Rectal smooth muscle tissue (tissue), 1 donor: ENCODE results near the gene MIOX.

ENCODE experiments used
- H3K27ac ChIP-seq: one replicate; pipeline ENCODE4 v1.7.0; 2013; ENCODE audit warnings: low read depth, low read length, inconsistent platforms
- H3K27me3 ChIP-seq: one replicate; pipeline ENCODE4 v1.7.0; 2013; ENCODE audit warnings: low read length; ENCODE audit not compliant: control insufficient read depth, insufficient read depth
- H3K36me3 ChIP-seq: one replicate; pipeline ENCODE4 v1.7.0; 2013; ENCODE audit warnings: low read length; ENCODE audit not compliant: control insufficient read depth, insufficient read depth
- H3K4me1 ChIP-seq: one replicate; pipeline ENCODE4 v1.7.0; 2013; ENCODE audit warnings: low read length; ENCODE audit not compliant: control insufficient read depth, insufficient read depth
- H3K4me3 ChIP-seq: one replicate; pipeline ENCODE4 v1.7.0; 2013; ENCODE audit warnings: low read length
- H3K9ac ChIP-seq: one replicate; pipeline ENCODE4 v1.7.0; 2013; ENCODE audit warnings: low read length

Gene MIOX

DNA sequence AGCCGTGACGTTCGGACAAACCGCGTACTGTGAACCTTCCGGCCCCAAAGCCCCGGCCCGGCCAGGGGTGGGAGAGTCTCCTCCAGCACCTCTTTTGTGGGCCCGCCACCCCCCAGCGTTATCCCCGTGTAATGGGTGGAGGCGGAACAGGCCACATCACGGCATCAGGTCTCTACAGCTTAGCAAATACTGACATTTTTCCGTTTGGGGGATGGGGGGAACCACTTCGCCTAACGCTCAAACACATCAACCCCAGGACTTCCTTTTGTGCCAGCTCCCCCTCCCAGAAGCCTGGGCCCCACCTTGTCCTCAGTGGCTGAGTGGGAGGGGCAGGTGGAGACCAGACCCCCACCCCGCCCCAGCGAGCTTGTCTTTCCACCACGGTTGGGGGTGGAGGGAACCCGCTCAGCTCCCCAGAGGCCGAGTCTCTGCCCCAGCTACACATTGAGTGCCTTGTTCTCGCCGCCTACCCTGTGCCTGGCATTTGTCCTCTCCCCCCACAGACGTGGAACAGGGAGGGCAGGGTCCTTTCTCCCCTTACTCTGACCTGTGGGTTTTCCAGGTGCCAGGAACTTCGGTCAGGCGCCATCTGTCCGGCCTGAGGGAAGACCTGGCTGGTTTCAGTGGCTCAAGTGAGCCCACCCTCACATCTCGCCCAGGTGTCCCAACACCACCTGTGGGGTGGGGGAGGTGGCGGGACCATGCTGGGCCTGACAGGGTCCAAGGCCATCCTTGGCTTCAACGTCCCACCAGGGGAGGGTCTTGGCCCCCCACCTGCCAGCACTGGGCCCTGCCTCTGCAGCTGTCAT, 41.4 kb upstream of the MIOX start:
- H3K4me3 ChIP-seq, result no peak overlapping the region
- H3K4me1 ChIP-seq, result peaks cover 2% of the 10 kb centered on the region
- no peaks in the 10 kb centered on the region for H3K27me3 ChIP-seq
- peaks cover 29% of the 10 kb centered on the region for H3K36me3 ChIP-seq
- H3K9ac ChIP-seq, result no peak overlapping the region
- H3K27ac ChIP-seq, result no peak overlapping the region

DNA sequence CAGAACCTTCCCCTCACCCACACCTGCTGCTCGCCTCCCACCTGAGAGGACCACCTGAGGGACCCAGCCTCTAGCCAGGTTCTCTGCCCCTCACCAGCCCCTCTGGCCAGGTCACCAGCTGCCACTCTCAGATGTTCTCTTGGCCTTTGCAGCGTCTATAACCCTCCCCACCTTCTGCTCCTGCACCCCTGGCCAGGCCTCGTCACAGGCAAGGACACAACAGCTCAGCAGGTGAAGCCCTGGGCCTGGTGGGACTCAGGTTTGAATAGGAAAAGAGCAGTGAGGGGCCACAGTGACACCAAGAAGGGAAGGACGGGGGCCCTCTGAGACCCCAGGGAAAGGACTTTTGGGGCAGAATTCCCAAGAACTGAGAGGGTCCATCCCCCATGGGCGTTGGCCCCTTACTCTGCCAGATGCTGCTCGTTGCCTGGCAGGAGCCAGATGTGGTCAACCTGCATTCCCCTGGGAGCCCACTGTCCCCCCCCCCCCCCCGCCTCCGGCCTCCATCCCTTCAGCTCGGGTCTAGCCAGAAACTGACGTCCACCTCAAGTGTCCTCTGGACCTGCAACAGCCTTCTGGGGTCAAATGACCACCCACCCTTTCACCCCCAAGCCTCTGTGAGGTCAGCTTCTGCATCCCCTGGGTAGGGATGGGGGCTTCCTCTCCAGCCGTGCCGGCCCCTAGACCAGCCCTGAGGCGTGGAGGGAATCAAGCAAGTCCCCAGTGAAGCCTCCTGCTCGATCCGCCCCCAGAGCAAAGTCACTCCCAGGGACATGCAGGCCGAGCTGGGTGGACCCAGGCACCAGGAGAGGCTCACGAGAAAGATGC, 40.6 kb upstream of the MIOX start:
- Histone ChIP-seq H3K4me3 (no peak overlapping the region), H3K4me1 (peaks cover 2% of the 10 kb centered on the region), H3K27ac (no peak overlapping the region), H3K27me3 (no peaks in the 10 kb centered on the region), H3K9ac (no peak overlapping the region), H3K36me3 (peaks cover 24% of the 10 kb centered on the region)

GRCh38 chr22:50446708-50447575, 39.7 kb upstream of the MIOX start:
- H3K4me1 ChIP-seq, result peaks cover 2% of the 10 kb centered on the region
- no peak overlapping the region for H3K9ac ChIP-seq
- no peak overlapping the region for H3K27ac ChIP-seq
- H3K36me3 ChIP-seq, result peaks cover 24% of the 10 kb centered on the region
- H3K27me3 ChIP-seq, result no peaks in the 10 kb centered on the region
- no peak overlapping the region for H3K4me3 ChIP-seq

DNA sequence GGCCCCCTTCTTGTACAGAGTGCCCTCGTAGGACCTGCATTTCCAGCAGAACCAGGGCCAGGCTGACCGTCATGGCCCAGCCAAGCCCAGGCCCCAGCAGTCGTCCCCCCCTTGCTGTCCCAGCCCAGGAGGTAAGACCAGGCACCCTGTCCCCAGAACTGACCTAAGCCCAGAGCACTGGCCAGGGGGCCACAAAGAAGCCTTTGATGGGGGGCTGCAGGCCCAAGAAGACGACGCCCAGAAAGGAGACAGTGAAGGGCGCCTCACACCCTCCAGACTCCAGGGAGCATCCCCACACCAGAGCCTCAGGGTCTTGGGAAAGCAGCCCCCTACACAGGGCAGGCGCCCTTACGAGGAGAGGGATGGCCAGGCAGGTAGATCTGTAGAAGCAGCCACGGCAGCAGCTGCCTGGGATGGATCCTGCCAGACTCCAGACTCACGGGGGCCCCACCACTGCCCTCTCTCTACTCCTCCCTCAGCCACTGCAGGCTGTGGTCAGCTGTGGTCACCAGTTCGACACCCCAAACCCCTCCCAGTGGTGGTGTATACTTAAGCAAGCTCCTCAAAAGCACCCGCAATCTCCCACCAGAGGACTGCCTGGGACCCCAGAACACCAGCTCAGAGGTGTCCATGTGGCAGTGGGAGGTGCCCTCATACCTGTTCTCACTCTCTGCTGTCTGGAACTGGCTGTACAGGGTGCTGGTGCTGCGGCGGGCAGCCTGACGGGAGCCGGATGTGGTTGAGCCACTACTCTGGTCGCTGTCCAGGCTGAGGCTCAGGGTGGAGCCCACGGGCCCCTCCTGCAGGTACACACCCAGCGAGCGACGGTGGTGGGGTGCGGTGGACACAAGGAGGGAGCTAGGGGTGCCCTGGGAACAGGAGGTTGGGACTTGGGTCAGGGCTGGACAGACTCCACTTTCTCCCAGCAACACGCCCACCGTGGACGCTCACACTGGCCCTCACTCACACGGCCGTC, 38.8 kb upstream of the MIOX start:
- Histone ChIP-seq H3K4me1 (peaks cover 2% of the 10 kb centered on the region), H3K4me3 (no peak overlapping the region), H3K27ac (no peak overlapping the region), H3K9ac (no peak overlapping the region), H3K36me3 (peaks cover 24% of the 10 kb centered on the region), H3K27me3 (no peaks in the 10 kb centered on the region)

DNA sequence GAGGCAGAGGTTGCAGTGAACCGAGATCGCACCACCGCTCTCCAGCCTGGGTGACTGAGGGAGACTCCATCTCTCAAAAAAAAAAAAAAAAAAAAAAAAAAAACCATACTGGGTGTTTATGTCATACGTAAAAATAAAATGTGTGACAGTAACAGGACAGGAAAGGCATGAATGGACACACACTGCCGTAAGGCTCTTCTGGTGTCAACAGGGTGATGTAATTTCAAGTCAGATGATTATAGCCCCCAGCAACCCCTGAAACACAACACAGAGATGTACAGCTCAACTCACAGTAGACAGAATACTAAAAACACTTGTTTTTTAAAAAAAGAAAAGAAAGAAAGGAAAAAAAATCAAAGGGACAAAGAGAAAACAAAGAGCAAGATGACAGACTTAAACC, 34.0 kb upstream of the MIOX start:
- Histone ChIP-seq H3K4me3 (no peak overlapping the region), H3K4me1 (no peaks in the 10 kb centered on the region), H3K27ac (no peak overlapping the region), H3K36me3 (peaks cover 28% of the 10 kb centered on the region), H3K27me3 (no peaks in the 10 kb centered on the region), H3K9ac (no peak overlapping the region)

- Histone ChIP-seq H3K4me1 (no peaks in the 10 kb centered on the region), H3K27ac (no peak overlapping the region), H3K9ac (no peak overlapping the region), H3K27me3 (no peaks in the 10 kb centered on the region), H3K4me3 (no peak overlapping the region), H3K36me3 (peaks cover 29% of the 10 kb centered on the region)
Measured at GRCh38 chr22:50454556-50455075, 32.0 kb upstream of the MIOX start.

- Histone ChIP-seq H3K27ac (no peak overlapping the region), H3K36me3 (peaks cover 30% of the 10 kb centered on the region)
Measured at GRCh38 chr22:50455201-50455600, 31.5 kb upstream of the MIOX start.

GRCh38 chr22:50456026-50456425, 30.6 kb upstream of the MIOX start:
- no peak overlapping the region for H3K9ac ChIP-seq

More at GRCh38 chr22:50455201-50455600, 31.5 kb upstream of the MIOX start:
- H3K9ac ChIP-seq, result no peak overlapping the region
- no peak overlapping the region for H3K4me3 ChIP-seq
- no peaks in the 10 kb centered on the region for H3K27me3 ChIP-seq
- H3K4me1 ChIP-seq, result no peaks in the 10 kb centered on the region

DNA sequence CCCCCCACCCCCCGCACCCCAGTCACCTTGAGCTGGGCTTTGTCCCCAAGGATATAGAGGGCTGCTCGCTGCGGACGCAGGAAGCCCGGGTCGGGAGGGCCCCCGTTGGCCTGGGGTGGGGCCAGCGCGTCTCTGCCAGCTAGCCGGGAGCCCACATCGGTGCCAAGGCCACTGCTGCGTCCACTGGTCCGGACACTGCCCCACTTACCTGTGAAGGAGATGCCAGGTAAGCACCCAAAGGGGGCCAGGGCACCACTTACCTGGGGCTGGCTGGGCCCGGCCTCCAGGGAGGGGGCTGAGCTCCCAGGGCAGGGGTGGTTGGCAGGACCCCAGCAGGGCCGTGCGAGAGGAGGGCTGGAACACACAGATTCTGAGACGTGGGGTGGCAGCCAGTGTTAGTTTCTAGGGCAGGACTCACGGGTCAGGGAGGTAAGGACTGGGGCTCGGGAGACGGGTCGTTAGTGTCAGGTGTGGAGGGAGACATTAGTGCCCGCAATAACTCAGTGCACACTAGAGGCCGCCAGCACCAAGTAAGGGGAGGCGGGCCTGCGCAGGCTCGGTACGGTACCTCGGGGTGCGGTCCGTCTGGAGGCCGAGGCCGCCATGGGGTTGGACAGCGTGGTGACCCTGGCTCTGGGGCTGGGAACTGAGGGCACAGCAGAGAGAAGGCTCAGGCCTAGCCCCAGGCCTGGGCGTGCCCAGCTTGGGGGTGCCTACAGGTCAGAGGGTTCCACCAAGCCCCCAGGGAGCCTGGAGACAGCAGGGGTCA, 30.0 kb upstream of the MIOX start:
- H3K27me3 ChIP-seq, result no peaks in the 10 kb centered on the region
- H3K27ac ChIP-seq, result no peak overlapping the region
- H3K9ac ChIP-seq, result no peak overlapping the region
- H3K4me3 ChIP-seq, result no peak overlapping the region
- peaks cover 39% of the 10 kb centered on the region for H3K36me3 ChIP-seq
- no peaks in the 10 kb centered on the region for H3K4me1 ChIP-seq

More at GRCh38 chr22:50456026-50456425, 30.6 kb upstream of the MIOX start:
- no peak overlapping the region for H3K4me3 ChIP-seq
- no peaks in the 10 kb centered on the region for H3K27me3 ChIP-seq
- H3K27ac ChIP-seq, result no peak overlapping the region
- H3K4me1 ChIP-seq, result no peaks in the 10 kb centered on the region
- peaks cover 38% of the 10 kb centered on the region for H3K36me3 ChIP-seq

DNA sequence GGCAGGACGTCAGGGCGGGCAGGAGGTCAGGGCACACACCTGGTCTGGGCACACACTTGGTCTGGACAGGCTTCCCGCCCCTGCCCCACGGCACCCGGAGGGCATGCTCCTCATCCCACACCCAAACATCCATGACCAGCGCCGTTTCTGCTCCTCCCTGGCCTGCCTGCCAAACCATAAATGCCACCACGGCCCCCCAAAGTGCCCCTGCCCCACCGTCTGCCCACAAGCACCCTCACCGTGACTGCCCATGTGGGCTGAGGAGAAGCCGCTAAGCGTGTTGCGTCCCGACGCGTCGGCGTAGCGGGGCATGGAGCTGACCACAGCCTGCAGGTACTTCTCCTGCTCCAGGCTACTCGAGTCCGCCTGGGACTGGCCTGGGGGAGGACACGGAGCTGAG, 27.6 kb upstream of the MIOX start:
- Histone ChIP-seq H3K9ac (no peak overlapping the region), H3K27ac (no peak overlapping the region), H3K4me1 (no peaks in the 10 kb centered on the region), H3K4me3 (no peak overlapping the region), H3K36me3 (peaks cover 45% of the 10 kb centered on the region), H3K27me3 (no peaks in the 10 kb centered on the region)
